ENCODE data around the gene DLGAP1. TPM values are rescaled to one million over a fixed set of nuclear protein-coding genes. Genes with fewer than 3 reads are reported as not detected.

The DLGAP1 gene
- total and polyA plus RNA-seq, 10 of the 15 experiments (the other 5 are each of a cell fraction or from before 2014, with no cell fraction given): 0.23 to 27.6 (median 1.9) TPM

GRCh38 chr18:3597409-3598357, 857.4 kb downstream of the DLGAP1 start (continued):
- TF ChIP-seq PBX3 (IDR thresholded peaks at IDR 0.05; ENCODE audit: insufficient replicate concordance, low read depth, low read length) (no peak), RCOR1 (conservative IDR thresholded peaks at IDR 0.05; ENCODE audit: low read depth, low read length) (no peak), ESRRA (IDR thresholded peaks at IDR 0.05; ENCODE audit: low read length) (no peak), RELB (IDR thresholded peaks at IDR 0.05; ENCODE audit: low read depth) (no peak), ZNF384 (IDR thresholded peaks at IDR 0.05; ENCODE audit: borderline replicate concordance, low read depth, low read length) (no peak), ETV6 (conservative IDR thresholded peaks at IDR 0.05 in 1 of 2, IDR thresholded peaks at IDR 0.05 in 1 of 2; ENCODE audit: borderline replicate concordance in 1 of 2, low read depth in 1 of 2) (no peak)
